Mononuclear cell (primary cell): ENCODE results near the gene VASH2. TPM values are rescaled to one million over a fixed set of nuclear protein-coding genes. Genes with fewer than 3 reads are reported as not detected.
"Not testable (repeated sequence)": the region's sequence is repeated elsewhere in the genome, so short reads cannot be mapped to it uniquely, and the experiment has no call there.

Experiments
- H3K27me3 ChIP-seq: 2 replicates; pipeline ENCODE4 v1.6.0; 2011; ENCODE audit warnings: low read length, control low read depth; ENCODE audit not compliant: insufficient read depth
- H3K4me1 ChIP-seq: 2 replicates; pipeline ENCODE4 v1.5.1; 2011; ENCODE audit warnings: mild to moderate bottlenecking, low read length, control low read depth; ENCODE audit not compliant: insufficient read depth
- H3K4me3 ChIP-seq: 2 replicates; pipeline ENCODE4 v1.5.1; 2011; ENCODE audit warnings: mild to moderate bottlenecking, low read length, moderate library complexity
- H3K9me3 ChIP-seq: 2 replicates; pipeline ENCODE4 v1.5.1; 2011; ENCODE audit warnings: low read depth, mild to moderate bottlenecking, control low read depth, low read length
- total RNA-seq: library from RNA; depleted of rRNA; stranded (reverse); fragments of >200 nt; gene quantifications from one replicate; pipeline ENCODE4 v1.2.3, GENCODE V29; 2012

The VASH2 gene
- total RNA-seq: 0.10 TPM

- Histone ChIP-seq H3K9me3 (no peaks in the 10 kb centered on the region), H3K4me3 (peak within 1 kb of the TSS; percentile 28), H3K27me3 (peaks cover 40% of the 10 kb centered on the region), H3K4me1 (peaks cover 18% of the 10 kb centered on the region)
Observed at GRCh38 chr1:212950243-212951125, at the start of gene VASH2. VASH2 (plus strand) TSS chr1:212950541; CDS start chr1:212951543, 1,002 bp downstream.

DNA sequence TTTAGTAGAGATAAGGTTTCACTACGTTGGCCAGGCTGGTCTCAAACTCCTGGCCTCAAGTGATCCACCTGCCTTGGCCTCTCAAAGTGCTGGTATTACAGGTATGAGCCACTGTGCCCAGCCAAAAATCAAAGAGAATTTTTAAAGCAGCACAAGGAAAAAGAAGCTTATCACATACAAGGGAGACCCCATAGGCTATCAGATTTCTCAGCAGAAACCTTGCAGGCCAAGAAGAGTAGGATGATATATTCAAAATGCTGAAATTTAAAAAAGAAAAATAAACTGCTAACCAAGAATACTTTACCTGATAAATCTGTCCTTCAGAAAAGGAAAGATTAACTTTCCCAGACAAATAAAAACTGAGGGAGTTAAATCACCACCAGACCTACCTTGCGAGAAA is 49.1 kb upstream of the VASH2 start:
- Histone ChIP-seq H3K4me3 (no peak overlapping the region), H3K27me3 (no peaks in the 10 kb centered on the region), H3K4me1 (no peaks in the 10 kb centered on the region), H3K9me3 (peaks cover 27% of the 10 kb centered on the region)

- H3K27me3 ChIP-seq: no peaks in the 10 kb centered on the region
- peaks cover 27% of the 10 kb centered on the region for H3K9me3 ChIP-seq
- no peak overlapping the region for H3K4me3 ChIP-seq
- no peaks in the 10 kb centered on the region for H3K4me1 ChIP-seq
Observed at GRCh38 chr1:212902054-212902453, 48.3 kb upstream of the VASH2 start.

DNA sequence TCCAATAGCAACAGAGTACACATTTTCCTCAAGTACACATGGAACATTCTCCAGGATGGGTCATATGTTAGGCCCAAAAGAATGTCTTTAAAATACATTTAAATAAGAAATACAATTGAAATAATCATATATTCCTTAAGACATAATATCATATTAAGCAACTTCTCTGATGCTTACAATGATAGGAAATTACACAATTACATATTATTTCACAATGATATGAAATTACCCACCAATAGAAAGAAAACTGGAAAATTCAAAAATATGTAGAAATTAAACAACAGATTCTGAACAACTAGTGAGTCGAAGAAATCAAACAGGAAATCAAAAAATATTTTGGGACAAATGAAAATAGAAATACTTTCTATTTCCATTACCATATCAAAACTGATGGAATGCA is 46.7 kb upstream of the VASH2 start:
- peaks cover 27% of the 10 kb centered on the region for H3K9me3 ChIP-seq
- H3K27me3 ChIP-seq: no peaks in the 10 kb centered on the region
- H3K4me3 ChIP-seq: no peak overlapping the region
- H3K4me1 ChIP-seq: no peaks in the 10 kb centered on the region

DNA sequence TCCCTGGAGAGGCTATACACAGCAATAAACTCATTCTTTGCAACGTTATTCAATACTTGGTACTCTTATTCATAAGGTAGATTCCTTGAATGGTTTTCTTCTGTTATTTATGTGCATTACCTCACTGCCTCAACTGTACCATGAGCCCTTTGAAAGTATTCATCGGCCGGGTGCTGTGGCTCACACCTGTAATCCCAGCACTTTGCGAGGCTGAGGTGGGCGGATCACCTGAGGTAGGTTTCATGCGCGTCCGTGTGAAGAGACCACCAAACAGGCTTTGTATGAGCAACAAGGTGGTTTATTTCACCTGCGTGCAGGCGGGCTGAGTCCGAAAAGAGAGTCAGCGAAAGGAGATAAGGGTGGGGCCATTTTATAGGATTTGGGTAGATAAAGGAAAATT is 42.3 kb upstream of the VASH2 start:
- H3K4me3 ChIP-seq, H3K4me1 ChIP-seq, H3K27me3 ChIP-seq: not testable (repeated sequence)
- H3K9me3 ChIP-seq: peaks cover 10% of the 10 kb centered on the region

DNA sequence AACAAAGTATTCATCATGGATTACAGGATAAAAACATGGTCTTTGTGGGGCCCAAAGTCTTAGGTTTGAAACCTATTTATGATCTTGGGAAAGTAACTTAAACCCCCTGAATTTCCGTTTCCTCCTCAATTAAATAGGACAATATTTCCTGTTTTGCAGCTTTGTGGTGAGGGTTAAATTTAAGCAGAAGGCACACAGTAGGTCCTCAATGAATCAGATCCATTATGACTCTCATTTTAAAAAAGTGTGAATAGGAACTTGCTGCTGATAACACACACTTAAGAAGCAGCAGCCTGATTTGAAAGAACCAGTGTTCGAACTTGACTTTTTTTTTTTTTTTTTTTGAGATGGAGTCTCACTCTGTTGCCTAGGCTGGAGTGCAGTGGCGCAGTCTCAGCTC is 41.4 kb upstream of the VASH2 start:
- Histone ChIP-seq H3K4me1 (no peaks in the 10 kb centered on the region), H3K4me3 (no peak overlapping the region), H3K27me3 (no peaks in the 10 kb centered on the region), H3K9me3 (peaks cover 8% of the 10 kb centered on the region)

DNA sequence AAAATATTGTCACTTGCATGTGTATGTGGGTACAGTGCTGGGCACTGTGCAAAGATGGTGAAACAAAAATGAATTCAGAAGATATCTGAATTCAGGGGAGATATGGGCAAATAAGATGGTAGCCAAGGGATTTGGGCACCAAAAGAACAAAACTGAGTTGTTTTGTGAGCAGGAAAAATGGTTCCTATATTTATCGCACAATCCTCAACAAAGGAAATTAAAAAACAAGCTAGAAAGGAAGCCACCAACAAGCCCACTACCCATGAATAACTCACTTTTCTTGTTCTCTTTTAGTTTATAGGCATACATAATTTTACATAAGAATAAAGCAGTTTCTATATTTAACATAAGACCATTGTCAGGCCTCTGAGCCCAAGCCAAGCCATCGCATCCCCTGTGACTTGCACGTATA is 40.7 kb upstream of the VASH2 start:
- Histone ChIP-seq H3K4me1 (no peaks in the 10 kb centered on the region), H3K4me3 (no peak overlapping the region), H3K9me3 (peaks cover under 1% of the 10 kb centered on the region), H3K27me3 (no peaks in the 10 kb centered on the region)

GRCh38 chr1:212910213-212910612 is 40.1 kb upstream of the VASH2 start:
- H3K4me3 ChIP-seq, H3K9me3 ChIP-seq, H3K27me3 ChIP-seq, H3K4me1 ChIP-seq: not testable (repeated sequence)

DNA sequence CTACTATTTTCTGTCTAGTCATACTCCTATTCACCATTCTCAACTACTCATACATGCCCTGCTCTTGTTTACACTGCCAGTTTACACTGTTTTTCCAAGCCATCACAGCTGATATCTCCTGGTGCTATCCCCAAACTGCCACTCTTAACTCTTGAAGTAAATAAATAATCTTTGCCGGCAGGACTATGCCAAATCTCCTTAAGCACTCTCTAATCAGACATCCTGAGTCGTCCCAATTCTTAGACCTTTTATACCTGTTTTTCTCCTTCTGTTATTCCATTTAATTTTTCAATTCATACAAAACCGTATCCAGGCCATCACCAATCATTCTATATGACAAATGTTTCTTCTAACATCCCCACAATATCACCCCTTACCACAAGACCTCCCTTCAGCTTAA is 36.7 kb upstream of the VASH2 start:
- H3K27me3 ChIP-seq, H3K4me3 ChIP-seq, H3K4me1 ChIP-seq, H3K9me3 ChIP-seq: not testable (repeated sequence)

- H3K4me3 ChIP-seq, H3K9me3 ChIP-seq, H3K4me1 ChIP-seq, H3K27me3 ChIP-seq: not testable (repeated sequence)
Observed at GRCh38 chr1:212914110-212914509, 36.2 kb upstream of the VASH2 start.

GRCh38 chr1:212914789-212915188 is 35.6 kb upstream of the VASH2 start:
- H3K27me3 ChIP-seq: no peaks in the 10 kb centered on the region
- no peak overlapping the region for H3K4me3 ChIP-seq
- H3K9me3 ChIP-seq: no peaks in the 10 kb centered on the region
- H3K4me1 ChIP-seq: no peaks in the 10 kb centered on the region

DNA sequence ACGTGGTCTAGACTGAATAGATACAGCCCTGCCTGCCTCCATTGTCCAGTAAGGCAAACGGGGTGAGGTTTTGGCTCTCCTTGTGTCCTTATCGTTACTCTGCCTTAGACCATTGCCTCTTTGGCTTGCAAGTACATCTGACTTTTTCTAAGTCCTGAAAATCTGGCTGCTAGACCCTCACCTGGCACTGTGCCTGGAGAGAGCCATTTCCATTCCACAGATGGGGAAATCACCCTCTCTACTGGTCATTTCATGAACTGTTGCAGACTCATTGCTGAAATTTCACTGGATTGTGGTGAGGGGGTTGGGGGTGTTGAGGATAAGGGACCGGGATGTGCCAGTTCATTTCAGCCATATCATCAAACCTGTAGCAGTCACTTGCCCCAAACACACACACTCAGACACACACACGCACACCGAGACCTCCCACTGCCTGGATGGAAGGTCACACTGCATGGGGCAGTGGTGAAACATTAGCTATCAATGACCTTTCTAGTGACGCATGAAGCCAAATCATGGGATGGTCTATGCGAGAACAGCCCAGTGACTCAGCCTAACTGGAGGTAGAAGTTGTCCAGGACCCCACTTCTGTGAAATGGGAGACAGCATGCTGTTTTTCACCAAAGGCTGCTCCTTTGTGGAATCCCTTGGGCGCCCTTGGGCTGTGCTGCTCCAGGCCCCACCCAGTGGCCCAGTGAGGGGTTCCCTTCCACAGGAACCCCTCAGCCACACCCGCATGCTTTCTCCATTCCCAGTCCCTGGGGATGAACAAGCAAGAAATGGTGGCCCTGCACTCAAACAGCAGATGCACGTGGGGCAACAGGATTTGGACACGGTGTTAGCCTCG is 34.9 kb upstream of the VASH2 start:
- no peaks in the 10 kb centered on the region for H3K9me3 ChIP-seq
- H3K27me3 ChIP-seq: no peaks in the 10 kb centered on the region
- H3K4me1 ChIP-seq: no peaks in the 10 kb centered on the region
- H3K4me3 ChIP-seq: no peak overlapping the region

DNA sequence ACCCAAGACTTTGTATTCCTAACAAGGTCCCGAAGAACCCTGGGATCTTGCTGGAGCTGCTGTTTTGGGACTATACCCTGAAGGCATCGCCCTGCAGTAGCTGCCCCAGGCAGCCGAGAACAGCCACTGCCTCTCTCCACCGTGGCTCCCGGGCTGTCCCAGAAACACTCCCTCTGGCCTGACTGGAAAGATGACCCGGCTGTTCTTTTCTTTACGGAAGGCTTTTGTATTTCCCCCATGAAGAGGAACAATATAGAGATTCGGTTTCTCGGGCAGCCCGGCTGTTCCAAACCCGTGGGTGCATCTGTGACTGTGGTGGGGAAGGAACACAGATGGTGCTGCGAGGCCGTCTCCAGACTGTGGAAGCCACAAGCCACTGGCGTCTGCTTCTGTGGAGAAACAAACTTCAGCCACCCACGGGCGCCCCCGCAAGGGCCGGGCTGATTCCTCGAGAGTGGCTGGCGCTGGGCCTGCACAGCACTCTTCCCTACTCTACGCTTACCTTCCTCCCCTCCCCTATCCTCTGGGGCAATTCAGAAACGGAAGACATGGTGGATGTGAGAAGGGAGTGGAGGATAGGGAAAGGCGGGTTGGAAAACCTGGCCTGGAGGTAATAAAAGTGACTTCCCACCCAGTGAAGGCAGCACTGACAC is 33.7 kb upstream of the VASH2 start:
- H3K9me3 ChIP-seq: no peaks in the 10 kb centered on the region
- no peaks in the 10 kb centered on the region for H3K4me1 ChIP-seq
- no peak overlapping the region for H3K4me3 ChIP-seq
- no peaks in the 10 kb centered on the region for H3K27me3 ChIP-seq

DNA sequence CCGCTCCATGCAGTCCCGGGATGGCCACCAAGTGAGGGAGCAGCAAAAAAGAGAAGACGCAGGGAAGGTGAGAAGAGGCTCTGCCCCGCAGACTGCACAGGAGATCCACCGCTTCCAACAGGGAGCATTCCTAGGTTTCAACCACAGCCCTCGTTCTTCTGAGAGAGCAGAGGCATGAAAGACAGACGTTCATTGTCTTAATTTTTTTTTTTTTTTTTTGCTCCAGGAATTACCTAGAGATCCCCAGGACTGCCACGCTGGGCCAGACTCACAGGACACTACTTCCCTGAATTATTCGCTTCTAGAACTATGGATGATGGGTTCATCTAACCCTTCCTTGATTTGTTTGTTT is 33.2 kb upstream of the VASH2 start:
- Histone ChIP-seq H3K9me3 (no peaks in the 10 kb centered on the region), H3K27me3 (no peaks in the 10 kb centered on the region), H3K4me3 (no peak overlapping the region), H3K4me1 (no peaks in the 10 kb centered on the region)

GRCh38 chr1:212917858-212918257 is 32.5 kb upstream of the VASH2 start:
- Histone ChIP-seq H3K4me3 (no peak overlapping the region), H3K9me3 (no peaks in the 10 kb centered on the region), H3K27me3 (no peaks in the 10 kb centered on the region), H3K4me1 (no peaks in the 10 kb centered on the region)
